T-helper 22 cell (primary cell): ENCODE results near the gene OSBPL2.

ENCODE experiments used
- DNase-seq: peaks from one replicate; pipeline ENCODE4 v3.0.0-alpha.2; 2020; ENCODE audit warnings: low read depth

The OSBPL2 gene

DNA sequence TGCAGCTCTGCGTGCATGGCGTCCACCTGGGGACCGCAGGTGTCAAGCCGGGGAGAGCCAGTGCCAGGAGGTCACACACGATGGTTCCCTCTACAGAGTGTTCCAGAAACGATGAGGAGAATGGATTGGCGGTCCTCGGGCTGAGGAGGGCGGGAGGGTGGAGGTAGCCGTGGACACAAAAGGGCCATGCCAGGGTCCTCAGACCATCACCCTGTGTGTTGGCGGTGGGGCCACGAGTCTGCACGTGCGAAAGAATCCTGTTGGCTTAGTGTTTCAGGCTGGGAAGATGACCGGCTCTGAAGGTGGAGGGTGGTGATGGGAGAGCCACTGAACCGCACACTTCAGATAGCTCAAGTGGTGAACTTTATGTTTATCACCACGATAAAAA is 31.9 kb upstream of the OSBPL2 start:
- no peak for DNase-seq

GRCh38 chr20:62208061-62208794 is 30.1 kb upstream of the OSBPL2 start:
- no peak for DNase-seq

- no peak for DNase-seq
These were observed 29.2 kb upstream of the OSBPL2 start for GRCh38 chr20:62208795-62209755.

DNA sequence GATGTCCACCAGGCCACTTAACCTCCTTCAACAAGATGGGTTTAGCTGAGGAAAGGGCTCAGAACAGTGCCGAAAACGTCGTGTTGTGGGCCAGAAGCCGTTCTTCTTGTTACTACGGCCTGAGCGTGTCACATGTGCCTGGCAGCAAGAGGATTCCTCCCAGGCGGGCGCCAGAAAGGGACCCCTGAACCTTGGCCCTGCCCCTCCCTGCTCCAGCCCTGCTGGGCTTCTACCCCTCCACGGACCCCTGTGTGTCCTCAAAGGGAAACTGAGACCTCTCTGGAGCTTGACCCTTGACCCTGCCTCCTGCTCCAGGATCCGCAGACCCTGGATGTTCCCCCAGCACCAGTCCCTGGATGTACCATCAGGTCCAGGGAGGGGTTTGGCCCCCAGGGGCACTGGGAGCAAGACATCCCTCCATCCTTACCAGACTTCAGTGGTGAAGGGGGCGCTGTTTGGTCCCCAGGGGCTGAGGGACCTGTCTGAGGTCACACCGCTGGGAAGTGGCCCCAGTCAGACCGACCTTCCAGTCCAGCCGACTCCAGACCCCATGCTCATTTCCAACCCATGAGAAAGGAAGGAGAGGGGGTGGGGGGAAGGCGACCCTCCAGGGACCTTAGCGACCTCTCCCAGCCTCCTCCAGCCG is 28.3 kb upstream of the OSBPL2 start:
- no peak for DNase-seq

DNA sequence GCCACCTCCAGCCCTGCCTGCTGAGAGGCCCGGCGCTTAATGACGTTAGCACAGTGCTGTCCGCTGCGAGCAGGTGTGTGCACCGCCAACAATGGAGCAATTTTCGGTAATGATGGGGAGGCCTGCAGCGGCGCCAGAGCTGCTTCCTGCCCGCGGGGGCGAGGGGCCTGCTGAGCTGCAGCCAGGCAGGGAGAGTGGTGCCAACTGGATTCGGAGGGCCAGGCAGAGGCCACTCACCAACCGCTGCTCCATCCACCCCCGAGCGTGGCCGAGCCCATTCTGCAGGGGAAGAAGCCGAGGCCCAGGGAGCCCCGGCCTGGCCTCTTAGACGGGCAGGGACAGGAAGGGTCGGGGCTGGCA is 27.8 kb upstream of the OSBPL2 start:
- no peak for DNase-seq

- no peak for DNase-seq
These were observed 27.1 kb upstream of the OSBPL2 start for GRCh38 chr20:62211216-62211615.

DNA sequence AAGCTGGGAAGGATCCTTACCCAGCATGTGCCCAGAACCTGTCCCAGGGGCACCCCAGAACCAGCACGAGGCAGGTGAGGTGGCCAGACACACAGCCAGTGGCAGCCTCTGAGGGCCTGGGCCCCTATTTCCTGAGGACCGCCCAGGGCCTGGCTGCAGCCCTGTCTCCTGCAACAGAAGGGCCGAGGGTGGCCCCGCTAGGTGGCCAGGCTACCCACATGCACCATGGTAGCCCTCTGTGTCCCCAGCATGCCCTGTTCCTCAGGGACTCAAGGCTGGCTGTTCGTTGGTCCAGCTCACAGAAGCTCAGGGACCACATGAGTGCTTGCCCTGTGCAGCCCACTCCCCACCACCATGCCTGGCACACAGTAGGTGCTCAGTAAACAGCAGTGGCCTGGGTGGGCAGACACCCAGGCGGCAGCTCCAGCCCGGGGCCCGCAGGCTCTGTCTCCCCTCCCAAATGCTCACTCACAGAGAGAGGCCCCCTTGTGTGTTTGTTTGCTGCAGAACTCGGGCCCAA is 26.5 kb upstream of the OSBPL2 start:
- DNase-seq = no peak

- DNase-seq = no peak
These were observed 26.0 kb upstream of the OSBPL2 start for GRCh38 chr20:62212299-62212698.

DNA sequence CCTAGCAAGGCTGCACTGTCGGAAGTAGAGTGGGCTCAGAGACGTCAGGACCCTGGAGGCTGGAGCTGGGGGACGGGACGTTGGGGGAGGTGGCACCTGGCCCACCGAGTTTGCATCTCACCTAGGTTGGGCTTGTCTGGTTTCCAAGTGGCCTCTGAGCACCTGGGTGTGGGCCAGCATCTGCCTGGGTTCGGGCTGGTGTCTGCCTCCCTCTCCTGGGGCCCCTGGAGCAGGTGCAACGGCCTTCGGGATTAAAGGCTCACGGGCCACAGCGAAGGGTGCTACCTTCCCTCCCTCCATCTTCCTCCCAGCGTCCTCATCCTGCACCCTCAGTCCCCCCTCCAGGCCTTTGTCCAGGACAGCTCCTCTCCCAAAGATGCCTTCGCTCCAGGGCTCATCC is 24.3 kb upstream of the OSBPL2 start:
- DNase-seq = no peak

GRCh38 chr20:62215020-62215990 is 23.0 kb upstream of the OSBPL2 start:
- no peak for DNase-seq

GRCh38 chr20:62215991-62216635 is 22.2 kb upstream of the OSBPL2 start:
- no peak for DNase-seq

GRCh38 chr20:62216636-62217566 is 21.4 kb upstream of the OSBPL2 start:
- DNase-seq = no peak

- no peak for DNase-seq
These were observed 20.2 kb upstream of the OSBPL2 start for GRCh38 chr20:62217913-62218773.

DNA sequence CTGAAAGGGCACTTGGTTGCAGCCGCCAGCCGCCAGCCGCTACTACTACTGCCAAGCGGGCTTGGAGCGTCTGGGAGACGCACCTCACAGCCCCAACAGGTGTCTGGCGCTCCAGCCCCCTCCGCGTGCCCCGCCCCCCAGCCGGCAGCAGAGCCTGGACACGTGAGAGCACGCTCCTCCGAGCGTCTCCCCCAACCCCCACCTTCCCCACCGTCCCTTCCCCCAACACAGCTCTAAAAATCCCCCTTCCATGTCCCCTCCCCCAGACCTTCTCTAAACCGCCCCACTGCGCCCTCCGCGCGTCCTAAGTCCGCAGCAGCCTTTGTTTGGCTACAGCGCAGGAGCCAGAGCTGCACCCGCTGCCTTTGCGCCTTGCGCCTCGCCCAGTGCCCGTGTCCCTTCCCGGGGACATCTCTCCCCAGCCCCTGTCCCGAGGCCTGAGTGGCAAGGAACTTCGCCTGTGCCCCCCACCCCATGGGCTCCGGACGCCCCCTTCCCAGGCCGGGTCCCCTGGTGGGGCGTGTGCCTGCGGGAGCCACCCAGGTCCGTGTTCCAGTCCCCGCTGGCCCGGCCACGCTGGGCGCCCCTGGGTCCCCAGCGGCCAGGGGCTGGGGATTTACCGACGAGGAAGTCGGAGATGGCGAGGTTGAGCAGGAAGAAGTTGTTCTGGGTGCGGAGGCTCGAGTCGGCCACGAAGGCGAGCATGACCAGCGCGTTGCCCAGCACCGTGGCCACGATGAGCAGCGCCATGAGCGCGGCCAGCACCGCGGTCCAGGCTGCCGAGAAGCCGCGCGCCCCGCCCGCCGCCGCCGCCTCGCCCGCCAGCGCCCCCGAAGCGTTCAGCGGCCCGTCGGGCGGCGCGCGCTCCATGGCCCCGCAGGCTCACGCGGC is 19.0 kb upstream of the OSBPL2 start:
- DNase-seq = no peak

DNA sequence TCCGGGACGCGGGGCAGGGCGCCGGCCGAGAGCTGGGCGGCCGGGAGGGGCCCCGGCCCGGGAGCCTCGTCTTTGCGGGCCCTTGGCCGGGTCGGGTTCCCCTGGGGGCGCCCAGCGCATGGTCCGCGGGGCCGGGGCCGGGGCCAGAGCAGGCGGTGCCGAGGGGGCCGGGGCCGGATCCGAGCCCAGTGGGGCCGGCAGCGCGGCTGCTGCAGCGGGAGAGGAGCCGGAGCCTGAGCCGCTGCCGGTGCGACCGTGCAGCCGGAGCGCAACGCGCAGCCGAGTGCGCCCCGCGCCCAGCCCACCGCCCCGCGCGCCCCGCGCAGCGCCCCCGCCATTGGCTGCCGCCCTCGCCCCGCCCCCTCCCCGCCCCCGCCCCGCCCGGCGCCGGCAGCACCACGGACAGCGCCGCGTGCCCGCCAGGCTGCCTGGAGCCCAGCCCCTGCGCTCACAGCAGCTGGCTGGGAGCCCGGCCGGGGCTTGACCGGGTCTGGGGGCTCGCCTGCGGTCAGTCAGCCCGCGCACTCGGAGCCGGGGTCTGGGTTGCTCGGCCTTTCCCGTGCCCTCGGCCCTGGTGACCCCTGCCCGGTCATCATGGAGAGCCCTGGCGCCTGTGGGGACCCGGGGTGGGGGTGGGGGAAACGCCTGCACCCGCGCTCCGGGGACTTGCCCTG is 18.2 kb upstream of the OSBPL2 start, which contains the start of gene HRH3:
HRH3 (minus strand) TSS at position 287 of the 674 bp plus-strand sequence. CDS start 308 bp downstream, outside the sequence.
- no peak for DNase-seq

- no peak for DNase-seq
These were observed 17.4 kb upstream of the OSBPL2 start for GRCh38 chr20:62220666-62221568.
